Keratinocyte (primary cell): Measurements from ENCODE around the gene SLC25A21. TPM values are rescaled to one million over a fixed set of nuclear protein-coding genes. Genes with fewer than 3 reads are reported as not detected.

Experiments
- DNase-seq: peaks from one replicate; pipeline ENCODE4 v3.0.0-alpha.2; 2011; ENCODE audit warnings: low read depth, missing footprints, low spot score
- FAIRE-seq: peaks from 2 replicates; lab custom pipeline; 2011; peaks lifted over from hg19 to GRCh38; lab: Jason Lieb, UNC
- H2AFZ ChIP-seq: 2 replicates; pipeline ENCODE4 v1.6.0; 2012; ENCODE audit warnings: low read length, control low read depth, inconsistent platforms; ENCODE audit not compliant: control insufficient read depth
- H3K27ac ChIP-seq: 2 replicates; pipeline ENCODE4 v1.5.1; 2011; ENCODE audit warnings: low read length; ENCODE audit not compliant: control insufficient read depth, insufficient read depth
- H3K27me3 ChIP-seq: 3 replicates; pipeline ENCODE4 v1.6.0; 2011; ENCODE audit warnings: low read length; ENCODE audit not compliant: control insufficient read depth, insufficient read depth; ENCODE audit errors: extremely low read depth
- H3K36me3 ChIP-seq, 2 experiments: 2 replicates in 1 of 2; 3 replicates in 1 of 2; pipeline ENCODE4 v1.5.1; 2011; ENCODE audit warnings: low read length in 2 of 2, mild to moderate bottlenecking in 1 of 2; ENCODE audit not compliant: control insufficient read depth in 2 of 2, insufficient read depth in 2 of 2; ENCODE audit errors: extremely low read depth in 1 of 2
- H3K4me1 ChIP-seq: 3 replicates; pipeline ENCODE4 v1.5.1; 2011; ENCODE audit warnings: low read length; ENCODE audit not compliant: control insufficient read depth, insufficient read depth; ENCODE audit errors: extremely low read depth
- H3K4me2 ChIP-seq: 3 replicates; pipeline ENCODE4 v1.6.0; 2011; ENCODE audit warnings: low read depth, low read length; ENCODE audit not compliant: control insufficient read depth, insufficient read depth; ENCODE audit errors: extremely low read depth
- H3K4me3 ChIP-seq, 3 experiments: fragments of 200-600 bp in 1 of 3; sonication (generic) in 1 of 3; 2 replicates in 2 of 3; 3 replicates in 1 of 3; pipeline ENCODE4 v1.5.1; 2011 to 2016; ENCODE audit warnings: low read length in 3 of 3, mild to moderate bottlenecking in 3 of 3, control low read depth in 2 of 3, inconsistent platforms in 1 of 3, low read depth in 1 of 3, mixed read lengths in 1 of 3, mixed run types in 1 of 3, moderate library complexity in 1 of 3; ENCODE audit not compliant: control insufficient read depth in 2 of 3, insufficient read depth in 2 of 3; ENCODE audit errors: extremely low read depth in 1 of 3
- H3K79me2 ChIP-seq: 2 replicates; pipeline ENCODE4 v1.6.0; 2012; ENCODE audit warnings: low read length; ENCODE audit not compliant: control insufficient read depth, insufficient read depth
- H3K9ac ChIP-seq: 3 replicates; pipeline ENCODE4 v1.6.0; 2011; ENCODE audit warnings: low read length; ENCODE audit not compliant: control insufficient read depth, insufficient read depth; ENCODE audit errors: extremely low read depth
- H3K9me1 ChIP-seq: 3 replicates; pipeline ENCODE4 v1.6.0; 2011; ENCODE audit warnings: low read length; ENCODE audit not compliant: control insufficient read depth, insufficient read depth; ENCODE audit errors: extremely low read depth
- H3K9me3 ChIP-seq: 2 replicates; pipeline ENCODE4 v1.5.1; 2012; ENCODE audit warnings: low read depth, low read length; ENCODE audit not compliant: control insufficient read depth
- H4K20me1 ChIP-seq: 3 replicates; pipeline ENCODE4 v1.6.0; 2011; ENCODE audit warnings: low read length; ENCODE audit not compliant: control insufficient read depth, insufficient read depth; ENCODE audit errors: extremely low read depth
- EZH2 ChIP-seq: IDR thresholded peaks from one replicate; pipeline ENCODE4 v1.6.1; 2012; ENCODE audit warnings: inconsistent platforms, mild to moderate bottlenecking, low read length, moderate library complexity
- dilution Hi-C: fragments of 300-500 bp; cut with MboI; formaldehyde crosslinking; loops from one replicate; pipeline ENCODE4 v1.7.0; 2020; ENCODE audit warnings: low sequenced_read_pairs; ENCODE audit not compliant: extremely low pct_ligation_motif_present
- polyA minus RNA-seq, 3 experiments: library from RNA; depleted of rRNA, polyadenylated mRNA; stranded (reverse); fragments of >200 nt; gene quantifications; 1 replicate in 1 of 3; 2 replicates in 1 of 3; 3 replicates in 1 of 3; pipeline ENCODE4 v1.2.3, GENCODE V29; 2011
- polyA plus RNA-seq, 5 experiments: library from polyadenylated mRNA; depleted of rRNA in 3 of 5; stranded (reverse) in 3 of 5; stranded (forward) in 1 of 5; unstranded in 1 of 5; fragments of >200 nt; gene quantifications; 1 replicate in 1 of 5; 2 replicates in 3 of 5; 3 replicates in 1 of 5; pipeline versions ENCODE4 v1.2.1 to v1.2.3, GENCODE V29; 2011 to 2012; ENCODE audit warnings: missing spikeins in 2 of 5, low read depth in 1 of 5, low replicate concordance in 1 of 5
- TF ChIP-seq, protein P1 (sequence below), 3 experiments: IDR thresholded peaks in 1 of 3; conservative IDR thresholded peaks in 1 of 3; optimal IDR thresholded peaks in 1 of 3; 2 replicates in 2 of 3; 3 replicates in 1 of 3; pipeline versions ENCODE3 to v1.5.1; 2011; ENCODE audit warnings: low read length in 3 of 3, mild to moderate bottlenecking in 3 of 3, moderate library complexity in 2 of 3, control low read depth in 1 of 3, inconsistent platforms in 1 of 3; ENCODE audit not compliant: insufficient read depth in 2 of 3; ENCODE audit errors: extremely low read depth in 1 of 3

SLC25A21 gene
- polyA plus RNA-seq: 0.28 to 0.66 TPM (median 0.40 TPM) in 3 replicates
- polyA plus RNA-seq (2011; ENCODE audit: low read depth): 0.31 TPM
- polyA plus RNA-seq (2011; cell fraction: cytosol; rRNA removed): 0.25 and 0.57 TPM in 2 replicates
- polyA plus RNA-seq (2011; cell fraction: nucleus; rRNA removed): 0.22 and 0.48 TPM in 2 replicates
- polyA plus RNA-seq (2012; ENCODE audit: low replicate concordance): 0.28 and 0.39 TPM in 2 replicates
- polyA minus RNA-seq: 0.07 to 1.4 TPM (median 0.99 TPM) in 3 replicates
- not detected for polyA minus RNA-seq (2011; cell fraction: cytosol; rRNA and poly(A)+ RNA removed)
- polyA minus RNA-seq (2011; cell fraction: nucleus; rRNA and poly(A)+ RNA removed): 0.21 and 2.2 TPM in 2 replicates

DNA sequence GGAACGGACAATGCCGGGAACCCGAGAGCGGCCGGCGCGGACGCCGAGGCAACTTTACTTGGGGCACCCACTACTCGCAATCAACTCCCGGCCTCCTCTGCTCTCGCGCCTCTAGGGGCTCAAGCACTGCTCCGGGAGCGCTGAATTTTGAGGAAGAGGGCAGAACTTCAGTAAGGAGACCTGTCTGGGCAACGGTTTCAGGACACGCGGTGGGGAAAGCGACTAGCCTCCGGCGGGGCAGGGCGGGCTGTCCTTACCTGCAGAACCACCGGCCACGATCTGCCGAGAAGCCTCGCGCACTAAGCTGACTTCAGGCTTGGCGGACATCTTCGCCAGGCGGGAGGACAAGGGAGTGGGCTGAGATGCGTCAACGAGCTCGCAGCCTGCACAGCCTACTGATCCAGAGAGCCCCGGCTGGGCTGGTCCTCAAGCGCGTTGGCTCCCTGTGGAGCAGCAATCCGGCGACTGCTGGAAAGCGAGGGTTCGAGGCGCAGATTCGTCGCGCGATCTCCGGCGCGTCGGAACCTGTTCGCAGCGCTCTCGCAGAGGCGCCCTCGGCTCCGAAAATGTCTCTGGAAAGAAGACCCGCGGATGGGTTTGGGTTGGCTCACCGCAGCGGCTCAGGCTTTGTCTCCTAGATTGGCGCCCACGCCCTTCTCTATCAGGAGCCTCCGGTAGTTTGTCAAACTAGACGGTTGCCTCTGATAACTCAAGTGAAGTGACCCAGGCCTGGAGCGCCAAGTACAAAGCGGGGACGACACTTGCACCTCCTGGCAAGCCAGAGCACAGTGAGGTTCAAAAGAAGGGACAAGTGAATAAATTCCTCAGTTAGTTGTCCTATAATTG is at the start of gene SLC25A21:
TSS of gene SLC25A21 (minus strand) at position 583 of the 846 bp plus-strand sequence.
- Histone ChIP-seq H3K9me3 (no peaks in the 10 kb centered on the region), H3K79me2 (no peaks in the 10 kb centered on the region), H3K36me3 (no peaks in the 10 kb centered on the region), H3K9ac (peak within 1 kb of the TSS; percentile 93), H3K27me3 (no peaks in the 10 kb centered on the region), H2AFZ (peak within 1 kb of the TSS; percentile 99), H3K27ac (peak within 1 kb of the TSS; percentile 84), H3K4me3 (peak within 1 kb of the TSS; percentile 68 to 94 (median 93)), H3K4me2 (peak within 1 kb of the TSS; percentile 97), H3K9me1 (no peaks in the 10 kb centered on the region), H4K20me1 (no peaks in the 10 kb centered on the region), H3K4me1 (peaks cover 10% of the 10 kb centered on the region)
- dilution Hi-C loops: no loop called here
- FAIRE-seq (no peak), DNase-seq (peak; percentile 26)
- TF ChIP-seq EZH2: no peak
- TF ChIP-seq, protein P1, sequence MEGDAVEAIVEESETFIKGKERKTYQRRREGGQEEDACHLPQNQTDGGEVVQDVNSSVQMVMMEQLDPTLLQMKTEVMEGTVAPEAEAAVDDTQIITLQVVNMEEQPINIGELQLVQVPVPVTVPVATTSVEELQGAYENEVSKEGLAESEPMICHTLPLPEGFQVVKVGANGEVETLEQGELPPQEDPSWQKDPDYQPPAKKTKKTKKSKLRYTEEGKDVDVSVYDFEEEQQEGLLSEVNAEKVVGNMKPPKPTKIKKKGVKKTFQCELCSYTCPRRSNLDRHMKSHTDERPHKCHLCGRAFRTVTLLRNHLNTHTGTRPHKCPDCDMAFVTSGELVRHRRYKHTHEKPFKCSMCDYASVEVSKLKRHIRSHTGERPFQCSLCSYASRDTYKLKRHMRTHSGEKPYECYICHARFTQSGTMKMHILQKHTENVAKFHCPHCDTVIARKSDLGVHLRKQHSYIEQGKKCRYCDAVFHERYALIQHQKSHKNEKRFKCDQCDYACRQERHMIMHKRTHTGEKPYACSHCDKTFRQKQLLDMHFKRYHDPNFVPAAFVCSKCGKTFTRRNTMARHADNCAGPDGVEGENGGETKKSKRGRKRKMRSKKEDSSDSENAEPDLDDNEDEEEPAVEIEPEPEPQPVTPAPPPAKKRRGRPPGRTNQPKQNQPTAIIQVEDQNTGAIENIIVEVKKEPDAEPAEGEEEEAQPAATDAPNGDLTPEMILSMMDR (optimal IDR thresholded peaks at IDR 0.05 in 1 of 3, IDR thresholded peaks at IDR 0.05 in 1 of 3, conservative IDR thresholded peaks at IDR 0.05 in 1 of 3; ENCODE audit: extremely low read depth in 1 of 3, insufficient read depth in 2 of 3, low read length in 3 of 3): peak in 1 of 3 experiments; percentile 12

DNA sequence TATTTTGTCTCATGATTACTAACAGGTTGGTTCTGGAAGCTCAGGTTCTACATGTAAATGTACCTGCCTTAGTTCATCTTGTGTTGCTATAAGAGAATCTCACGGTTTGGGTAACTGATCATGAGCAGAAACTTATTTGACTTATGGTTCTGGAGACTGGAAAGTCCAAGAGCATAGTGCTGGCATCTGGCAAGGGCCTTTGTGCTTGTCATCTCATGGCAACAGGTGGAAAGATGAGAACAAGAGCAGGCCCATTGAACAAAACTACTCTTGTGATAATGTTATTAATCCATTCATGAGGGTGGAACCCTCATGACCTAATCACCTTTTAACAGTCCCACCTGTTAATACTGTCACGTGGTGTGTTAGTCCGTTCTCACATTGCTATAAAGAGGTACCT is 48.7 kb upstream of the SLC25A21 start:
- dilution Hi-C loops: no loop called here
- Histone ChIP-seq H3K36me3 (no peaks in the 10 kb centered on the region), H3K9ac (no peak overlapping the region), H3K4me3 (no peak overlapping the region), H3K27me3 (no peaks in the 10 kb centered on the region), H2AFZ (no peak overlapping the region), H3K4me2 (no peak overlapping the region), H3K9me3 (no peaks in the 10 kb centered on the region), H3K9me1 (no peaks in the 10 kb centered on the region), H3K27ac (no peak overlapping the region), H4K20me1 (no peaks in the 10 kb centered on the region), H3K4me1 (peaks cover 4% of the 10 kb centered on the region), H3K79me2 (no peaks in the 10 kb centered on the region)
- no peak for FAIRE-seq
- TF ChIP-seq, protein P1 (optimal IDR thresholded peaks at IDR 0.05 in 1 of 3, IDR thresholded peaks at IDR 0.05 in 1 of 3, conservative IDR thresholded peaks at IDR 0.05 in 1 of 3; ENCODE audit: extremely low read depth in 1 of 3, insufficient read depth in 2 of 3, low read length in 3 of 3): no peak
- TF ChIP-seq EZH2: no peak
- no peak for DNase-seq
